SK-N-DZ (cell line): ENCODE results near the gene CRX. TPM values are rescaled to one million over a fixed set of nuclear protein-coding genes. Genes with fewer than 3 reads are reported as not detected.
"Not testable (repeated sequence)": the region's sequence is repeated elsewhere in the genome, so short reads cannot be mapped to it uniquely, and the experiment has no call there.

Source experiments
- DNase-seq: peaks from one replicate; pipeline ENCODE4 v3.0.0-alpha.2; 2015; ENCODE audit warnings: low spot score
- polyA plus RNA-seq, 2 experiments: library from polyadenylated mRNA; depleted of rRNA; stranded (reverse); fragments of >200 nt; gene quantifications; 2 replicates each; pipeline ENCODE4 v1.2.3, GENCODE V29; 2014

CRX gene
- not detected in 2 replicates for polyA plus RNA-seq (2014; cell fraction: cytosol; rRNA removed)
- not detected in 2 replicates for polyA plus RNA-seq (2014; cell fraction: nucleus; rRNA removed)

DNA sequence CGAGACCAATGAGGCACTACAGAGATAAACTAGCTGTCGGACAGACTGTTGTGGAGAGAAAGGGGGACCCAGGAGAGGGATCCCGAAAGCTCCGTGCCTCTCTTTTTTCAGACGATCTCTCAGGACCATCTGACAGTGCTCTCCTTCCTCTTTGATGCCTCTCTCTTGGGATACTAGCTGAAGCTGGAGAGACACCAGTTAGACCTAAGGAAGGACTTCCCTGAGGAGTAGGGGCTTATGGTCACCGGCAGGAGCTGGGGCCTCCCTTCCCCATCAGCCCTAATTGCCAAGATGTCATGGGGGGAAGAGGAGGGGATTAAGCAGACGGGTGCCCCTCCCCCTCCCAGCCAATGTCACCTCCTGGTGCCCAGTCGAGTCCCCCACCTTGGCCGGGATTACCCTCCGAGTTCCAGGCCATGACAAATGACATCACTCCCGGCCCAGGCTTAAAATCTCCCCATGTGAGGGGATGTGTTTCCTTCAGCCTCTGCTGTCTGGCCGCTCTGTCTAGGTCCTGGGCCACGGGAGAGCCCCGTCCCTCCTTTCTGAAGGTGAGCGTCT lies at the start of gene CRX:
TSS of gene CRX (plus strand) at position 478 of the 561 bp plus-strand sequence. CDS start 12,507 bp downstream, outside the sequence.
- DNase-seq = no peak

DNA sequence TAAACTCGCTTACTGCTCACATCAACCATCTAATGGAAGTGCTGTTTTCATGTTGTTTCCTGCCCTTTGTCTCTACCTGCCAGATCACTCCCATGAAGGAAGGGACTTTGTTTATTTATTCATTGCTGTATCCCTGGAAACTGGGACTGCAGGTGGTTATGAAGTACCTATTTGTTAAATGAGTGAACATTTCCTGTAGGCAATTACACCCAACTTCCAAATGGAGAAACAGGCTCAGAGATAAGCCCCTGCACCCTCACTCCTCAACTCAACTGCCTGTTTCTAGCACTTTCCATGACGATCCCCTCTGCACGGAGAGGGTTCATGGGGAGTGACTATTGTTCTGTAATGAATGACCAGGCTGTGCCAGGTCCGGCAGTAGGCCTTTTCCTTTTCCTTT lies 45.2 kb upstream of the CRX start:
- DNase-seq = no peak

DNA sequence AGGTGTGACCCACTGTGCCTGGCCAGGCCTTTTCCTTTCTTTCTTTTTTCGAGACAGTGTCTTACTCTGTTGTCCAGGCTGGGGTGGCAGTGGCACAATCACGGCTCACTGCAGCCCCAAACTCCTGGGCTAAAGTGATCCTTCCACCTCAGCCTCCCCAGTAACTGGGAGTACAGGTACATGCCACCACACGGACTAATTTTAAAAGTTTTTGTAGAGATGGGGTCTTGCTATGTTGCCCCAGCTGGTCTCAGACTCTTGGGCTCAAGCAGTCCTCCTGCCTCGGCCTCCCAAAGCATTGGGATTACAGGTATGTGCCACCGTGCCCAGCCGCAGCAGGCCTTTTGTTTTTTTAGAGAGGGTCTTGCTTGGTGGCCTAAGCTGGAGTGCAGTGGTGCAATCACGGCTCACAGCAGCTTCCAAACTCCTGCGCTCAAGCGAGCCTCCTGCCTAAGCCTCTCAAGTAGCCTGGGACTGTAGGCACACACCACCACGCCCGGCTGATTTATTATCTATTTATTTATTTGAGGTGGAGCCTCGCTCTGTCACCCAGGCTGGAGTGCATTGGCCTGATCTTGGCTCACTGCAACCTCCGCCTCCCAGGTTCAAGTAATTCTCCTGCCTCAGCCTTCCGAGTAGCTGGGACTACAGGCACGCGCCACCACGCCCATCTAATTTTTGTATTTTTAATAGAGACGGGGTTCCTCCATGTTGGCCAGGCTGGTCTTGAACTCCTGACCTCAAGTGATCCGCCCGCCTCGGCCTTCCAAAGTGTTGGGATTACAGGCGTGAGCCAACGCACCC lies 44.3 kb upstream of the CRX start:
- not testable (repeated sequence) for DNase-seq

DNA sequence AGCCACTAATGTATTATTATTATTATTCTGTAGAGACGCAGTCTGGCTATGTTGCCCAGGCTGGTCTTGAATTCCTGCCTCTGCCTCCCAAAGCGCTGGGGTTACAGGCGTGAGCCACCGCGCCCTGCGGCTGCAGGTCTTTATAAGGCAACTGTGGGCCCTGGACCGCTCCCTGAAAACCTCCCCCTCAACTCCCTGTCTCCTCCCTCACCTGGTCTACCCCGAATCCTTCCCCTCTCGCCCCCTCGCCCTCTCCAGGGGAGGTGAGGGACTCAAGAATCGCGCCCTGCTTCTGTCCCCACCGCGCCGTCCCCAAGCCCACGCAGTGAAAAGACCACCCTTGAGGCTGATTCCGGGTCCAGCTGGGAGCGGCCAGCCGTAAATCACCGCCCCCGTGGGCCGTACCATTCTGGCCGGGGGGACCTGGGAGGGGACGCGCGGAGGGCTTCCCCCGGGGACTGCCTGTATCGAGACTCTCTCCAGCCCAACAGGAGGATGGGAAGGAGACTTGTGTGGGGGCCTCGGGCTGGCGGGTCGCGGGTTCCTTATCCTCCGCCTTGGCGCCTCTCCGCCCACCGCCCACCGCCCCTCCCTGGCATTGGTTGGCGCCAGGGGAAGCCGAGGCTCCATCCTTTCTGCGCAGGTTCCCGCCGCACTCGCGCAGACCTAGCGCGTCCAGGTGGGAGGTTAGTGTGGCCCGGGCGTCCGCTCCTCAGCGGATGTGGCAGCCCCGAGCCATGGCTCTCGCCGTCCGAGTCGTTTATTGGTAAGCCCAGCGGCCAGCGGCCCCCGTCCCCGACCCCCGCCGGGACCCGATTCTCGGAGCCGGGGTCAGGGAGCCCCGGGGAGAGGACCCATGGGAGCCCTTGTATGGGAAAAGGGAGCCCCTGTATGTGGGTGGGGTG lies 43.4 kb upstream of the CRX start, which contains the start of gene SELENOW:
TSS of gene SELENOW (plus strand) at position 655 of the 905 bp plus-strand sequence. CDS start at position 738, 83 bp downstream.
- peak; percentile 75 for DNase-seq

DNA sequence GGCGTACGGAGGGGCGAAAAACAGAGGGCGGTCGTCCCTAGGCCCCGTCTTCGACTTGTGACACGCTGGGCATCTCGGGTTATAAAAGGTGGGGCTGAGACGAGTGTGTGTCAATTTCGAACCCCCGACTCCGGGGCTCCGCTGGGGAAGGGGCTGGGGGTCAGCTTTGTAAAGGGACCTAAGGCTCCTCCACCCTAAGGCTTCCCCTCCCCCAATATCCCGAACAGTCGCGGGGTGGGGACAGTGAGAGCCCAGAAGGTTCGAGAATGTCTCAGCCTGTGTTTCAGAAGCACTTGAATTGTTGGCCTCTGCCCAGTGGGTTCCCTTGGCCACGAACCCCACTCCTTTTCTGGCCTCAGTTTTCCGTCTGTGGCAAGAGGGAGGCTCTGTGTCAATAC lies 42.8 kb upstream of the CRX start:
- no peak for DNase-seq

DNA sequence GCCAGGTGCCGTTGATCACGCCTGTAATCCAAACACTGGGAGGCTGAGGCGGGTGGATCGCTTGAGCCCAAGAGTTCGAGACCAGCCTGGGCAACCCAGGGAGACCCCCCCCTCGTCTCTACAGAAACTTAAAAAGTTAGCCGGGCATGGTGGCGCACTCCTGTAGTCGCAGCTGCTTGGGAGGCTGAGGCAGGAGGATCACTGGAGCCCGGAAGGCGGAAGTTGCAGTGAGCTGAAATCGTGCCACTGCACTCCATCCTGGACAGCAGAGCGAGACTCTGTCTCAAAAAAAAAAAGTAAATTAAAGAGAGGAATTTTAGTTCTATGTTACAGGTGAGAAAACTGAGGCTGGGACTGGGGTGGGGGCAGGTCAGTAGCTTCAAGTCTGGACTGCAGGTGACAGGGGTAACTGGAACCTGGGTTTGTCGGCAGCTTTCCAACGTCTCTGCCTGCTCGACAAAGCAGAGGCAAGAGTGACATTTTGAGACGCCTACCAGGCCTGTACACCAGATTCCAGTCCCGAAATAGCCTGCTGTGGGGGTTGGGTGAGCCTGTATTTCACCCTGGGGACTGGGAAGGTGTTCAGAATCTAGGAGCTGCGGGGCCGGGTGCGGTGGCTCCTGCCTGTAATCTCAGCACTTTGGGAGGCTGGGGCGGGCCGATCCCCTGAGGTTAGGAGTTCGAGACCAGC lies 42.1 kb upstream of the CRX start:
- DNase-seq = no peak

DNA sequence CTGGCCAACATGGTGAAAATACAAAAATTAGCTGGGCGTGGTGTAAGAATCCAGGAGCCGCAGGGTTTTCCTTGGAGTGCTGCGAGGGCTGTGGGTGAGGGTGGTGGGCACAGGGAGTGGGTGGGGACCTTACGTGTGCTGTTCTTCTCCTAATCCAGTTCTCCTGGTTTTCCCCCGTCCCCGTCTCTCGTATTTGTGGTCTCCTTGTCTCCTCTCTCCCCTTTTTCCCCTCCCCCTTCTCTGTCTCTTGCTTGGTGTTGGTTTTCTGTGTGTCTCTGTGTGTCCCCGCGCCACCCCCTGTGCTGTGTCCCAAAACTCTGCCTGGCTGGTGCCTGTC lies 41.6 kb upstream of the CRX start:
- no peak for DNase-seq

DNA sequence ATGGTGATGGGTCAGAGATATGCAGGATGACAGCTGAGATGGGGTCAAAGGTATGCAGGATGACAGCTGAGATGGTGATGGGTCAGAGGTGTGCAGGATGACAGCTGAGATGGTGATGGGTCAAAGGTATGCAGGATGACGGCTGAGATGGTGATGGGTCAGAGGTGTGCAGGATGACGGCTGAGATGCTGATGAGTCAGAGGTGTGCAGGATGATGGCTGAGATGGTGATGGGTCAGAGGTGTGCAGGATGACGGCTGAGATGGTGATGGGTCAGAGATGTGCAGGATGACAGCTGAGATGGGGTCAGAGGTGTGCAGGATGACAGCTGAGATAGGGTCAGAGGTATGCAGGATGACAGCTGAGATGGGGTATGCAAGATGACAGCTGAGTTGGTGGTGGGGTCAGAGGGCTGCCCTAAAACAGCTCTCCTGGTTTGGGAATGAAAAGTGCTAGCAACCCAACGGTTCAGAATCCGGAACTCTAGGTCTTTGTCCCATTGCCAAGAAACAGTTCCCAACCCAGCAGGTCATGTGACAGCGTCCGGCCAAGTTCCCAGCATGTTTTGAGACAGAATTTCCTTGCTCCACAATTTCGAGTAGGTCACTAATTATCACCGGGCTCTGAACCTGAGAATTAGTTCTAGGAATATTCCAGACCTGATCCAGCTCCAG lies 40.0 kb upstream of the CRX start:
- no peak for DNase-seq

DNA sequence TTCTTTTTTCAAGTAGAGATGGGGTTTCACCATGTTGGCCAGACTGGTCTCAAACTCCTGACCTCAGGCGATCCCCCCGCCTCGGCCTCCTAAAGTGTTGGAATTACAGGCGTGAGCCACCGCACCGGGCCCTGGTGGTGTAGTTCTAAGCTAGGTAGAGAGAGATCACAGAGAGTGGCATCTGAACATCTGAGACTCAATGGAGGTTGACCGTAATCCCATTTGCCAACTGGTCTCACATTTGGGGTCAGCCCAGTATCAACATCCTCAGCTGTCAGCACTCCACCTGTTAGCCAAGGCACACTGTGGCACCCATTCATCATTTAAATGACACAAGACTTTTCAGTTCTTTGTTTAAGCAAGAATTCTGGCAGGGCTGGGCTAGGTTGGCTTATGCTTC lies 35.2 kb upstream of the CRX start:
- DNase-seq = no peak

DNA sequence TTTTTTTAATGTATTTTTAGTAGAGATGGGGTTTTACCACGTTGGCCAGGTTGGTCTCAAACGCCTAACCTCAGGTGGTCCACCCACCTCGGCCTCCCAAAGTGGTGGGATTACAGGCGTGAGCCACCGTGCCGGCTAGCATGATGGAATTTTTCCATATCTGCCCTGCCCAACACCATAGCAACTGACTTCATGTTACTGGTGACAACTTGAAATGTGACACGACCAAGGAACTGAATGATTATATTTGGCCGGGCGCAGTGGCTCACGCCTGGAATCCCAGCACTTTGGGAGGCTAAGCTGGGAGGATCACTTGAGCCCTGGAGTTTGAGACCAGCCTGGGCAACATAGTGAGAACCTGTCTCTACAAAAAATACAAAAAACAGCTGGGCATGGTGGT lies 34.4 kb upstream of the CRX start:
- not testable (repeated sequence) for DNase-seq

DNA sequence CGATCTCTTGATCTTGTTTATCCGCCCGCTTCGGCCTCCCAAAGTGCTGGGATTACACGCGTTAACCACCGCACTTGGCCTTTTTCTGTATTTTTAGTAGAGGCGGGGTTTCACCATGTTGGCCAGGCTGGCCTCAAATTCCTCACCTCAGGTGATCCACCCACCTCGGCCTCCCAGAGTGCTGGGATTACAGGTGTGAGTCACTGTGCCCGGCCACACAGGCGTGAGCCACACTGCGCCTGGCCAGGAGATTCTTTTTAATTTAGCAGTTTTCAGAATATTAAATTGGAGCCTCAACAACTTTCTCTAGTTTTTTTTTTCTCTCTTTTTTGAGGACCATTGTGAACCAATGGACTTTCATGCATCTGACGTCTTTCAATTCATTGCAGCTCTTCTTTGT lies 31.9 kb upstream of the CRX start:
- DNase-seq = not testable (repeated sequence)

DNA sequence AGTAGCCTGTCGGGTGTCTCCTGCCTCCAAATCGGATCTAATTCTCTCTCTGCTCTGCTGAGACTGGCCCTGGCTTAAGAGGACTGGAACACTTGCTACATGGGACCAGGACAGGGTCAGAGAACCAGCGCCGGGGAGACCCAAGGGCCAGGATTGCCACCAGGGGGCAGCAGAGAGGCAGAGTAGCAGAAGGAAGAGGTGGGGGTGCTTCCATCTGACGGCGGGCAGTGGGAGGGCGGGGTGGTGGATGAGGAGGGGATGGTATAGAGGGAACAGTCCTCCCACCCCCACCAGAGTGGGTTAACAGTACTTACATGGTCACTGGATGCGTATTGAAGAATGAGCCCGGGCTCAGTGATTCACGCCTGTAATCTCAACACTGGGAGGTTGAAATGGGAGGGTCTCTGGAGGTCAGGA lies 31.3 kb upstream of the CRX start:
- peak; percentile 39 for DNase-seq

DNA sequence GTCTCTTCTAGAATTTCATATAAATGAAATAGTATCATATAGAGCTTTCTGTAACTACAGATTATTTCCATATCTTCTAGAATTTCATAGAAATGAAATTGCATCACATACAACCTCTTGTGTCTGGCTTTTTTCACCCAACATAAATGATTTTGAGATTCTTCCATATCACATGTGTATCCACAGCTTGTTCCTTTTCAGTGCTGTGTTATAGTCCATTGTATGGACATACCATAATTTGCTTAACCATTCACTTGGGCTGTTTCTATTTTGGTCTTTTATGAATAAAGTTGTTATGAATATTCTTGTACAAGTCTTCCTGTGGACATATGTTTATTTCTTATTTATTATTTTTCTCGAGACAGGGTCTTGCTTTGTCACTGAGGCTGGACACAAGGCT lies 29.1 kb upstream of the CRX start:
- no peak for DNase-seq

DNA sequence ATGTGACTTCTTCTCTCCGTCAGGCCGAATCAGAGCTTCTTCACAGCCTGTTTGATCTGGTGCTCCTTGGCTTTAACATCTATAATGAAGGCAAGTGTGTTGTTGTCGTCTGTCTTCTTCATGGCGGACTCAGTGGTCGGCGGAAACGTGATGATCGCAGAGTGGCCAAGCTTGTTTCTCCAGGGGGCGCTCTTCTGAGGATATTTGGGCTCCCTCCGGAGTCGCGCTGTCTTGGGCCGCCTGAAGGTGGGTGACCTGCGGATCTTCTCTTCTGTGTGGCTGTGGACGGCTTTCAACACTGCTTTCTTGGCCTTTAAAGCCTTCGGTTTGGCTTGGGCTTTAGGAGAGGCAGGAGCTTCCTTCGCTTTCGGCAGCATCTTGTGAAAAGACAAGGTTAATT lies 27.2 kb upstream of the CRX start:
- DNase-seq = no peak

DNA sequence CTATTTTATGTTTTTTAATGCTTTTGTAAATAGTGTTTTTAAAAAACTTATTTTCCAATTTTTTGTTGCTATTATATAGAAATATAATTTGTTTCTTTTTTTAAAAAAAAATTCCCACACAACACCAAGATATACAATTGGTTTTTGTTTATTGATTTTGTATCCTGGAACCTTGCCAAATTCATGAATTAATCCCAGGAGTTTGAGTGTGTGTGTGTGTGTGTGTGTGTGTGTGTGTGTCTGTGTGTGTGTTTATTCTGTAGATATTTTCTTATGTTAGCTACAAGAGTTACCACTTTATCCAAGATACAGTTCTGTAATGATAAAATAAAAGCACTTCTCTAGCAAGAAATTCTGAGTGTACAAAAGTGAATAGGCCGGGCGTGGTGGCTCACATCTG lies 25.0 kb upstream of the CRX start:
- no peak for DNase-seq

DNA sequence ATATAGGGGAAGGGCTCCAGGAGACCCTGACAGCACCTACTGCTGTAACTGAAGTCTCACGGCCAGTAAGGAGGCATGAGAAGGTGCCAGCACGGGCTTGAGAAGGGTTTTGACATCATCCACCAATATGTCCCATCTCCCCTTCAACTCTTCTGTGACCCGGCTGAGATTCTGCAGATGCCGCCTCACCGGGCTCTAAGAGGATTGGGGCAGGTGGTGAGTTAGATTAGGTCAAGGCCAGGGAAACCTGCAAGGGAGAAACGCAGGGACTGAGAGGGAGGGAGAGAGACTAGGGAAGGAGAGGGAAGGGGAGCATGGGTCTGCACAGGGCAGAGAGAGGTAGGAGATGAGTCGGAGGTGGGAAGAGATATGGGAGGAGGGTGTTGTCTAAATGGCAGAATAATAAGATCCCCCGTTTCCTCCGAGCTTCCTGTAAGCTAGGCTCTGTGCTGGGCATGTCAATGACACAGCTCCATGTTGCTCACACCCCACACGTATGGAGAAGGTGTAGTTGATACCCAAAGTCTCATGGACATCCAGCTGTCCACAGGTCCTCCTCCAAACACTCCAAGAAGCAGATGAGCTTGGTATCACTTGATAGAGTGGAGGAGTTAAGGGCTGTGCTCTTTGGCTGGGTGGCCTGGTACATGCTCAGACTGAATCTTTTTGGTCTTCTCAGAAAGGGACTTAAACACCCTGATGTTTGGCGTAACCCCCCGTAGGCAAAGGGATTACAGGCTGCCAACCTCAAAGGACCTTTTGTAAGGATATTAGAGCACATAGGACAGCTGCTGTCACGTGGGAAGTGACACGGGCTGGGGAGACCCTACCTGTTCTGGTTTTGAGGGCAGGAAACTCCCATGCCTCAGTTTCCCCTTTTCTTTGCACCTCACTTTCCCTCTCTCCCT lies 23.5 kb upstream of the CRX start:
- no peak for DNase-seq

DNA sequence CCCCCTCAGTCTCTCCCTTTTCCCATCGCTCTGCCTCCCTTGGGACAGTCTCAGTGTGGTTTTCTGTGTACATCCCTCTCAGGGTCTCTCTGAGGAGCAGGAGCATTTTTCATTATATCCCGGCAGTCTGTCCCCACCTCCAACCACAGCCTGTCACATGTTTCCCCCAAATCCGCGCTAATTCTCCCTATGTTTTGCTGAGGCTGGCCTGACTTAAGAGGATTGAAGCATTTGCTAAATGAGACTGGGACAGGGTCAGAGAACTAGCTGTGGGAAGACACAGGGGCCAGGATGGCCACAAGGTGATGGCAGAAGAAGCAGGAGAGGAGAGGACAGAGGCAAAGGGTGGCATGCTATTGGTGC lies 22.9 kb upstream of the CRX start:
- no peak for DNase-seq

DNA sequence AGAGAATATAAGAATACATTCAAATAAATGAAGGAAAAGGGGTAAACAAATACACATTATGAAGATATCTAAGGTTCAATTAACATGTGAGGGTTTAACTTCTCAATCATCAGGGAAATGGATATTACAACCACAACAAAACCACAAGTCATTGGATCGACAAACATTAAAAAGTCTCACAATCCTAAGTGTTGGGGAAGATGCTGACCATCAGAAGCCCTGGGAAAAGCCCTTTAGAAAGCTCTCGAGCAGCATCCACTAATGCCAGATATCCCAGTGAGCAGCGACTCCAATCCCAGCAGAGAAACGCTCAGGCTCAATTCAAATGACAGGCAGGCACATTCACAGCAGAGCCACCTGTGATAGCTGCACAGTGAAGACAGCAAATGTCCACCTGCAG lies 20.5 kb upstream of the CRX start:
- no peak for DNase-seq

DNA sequence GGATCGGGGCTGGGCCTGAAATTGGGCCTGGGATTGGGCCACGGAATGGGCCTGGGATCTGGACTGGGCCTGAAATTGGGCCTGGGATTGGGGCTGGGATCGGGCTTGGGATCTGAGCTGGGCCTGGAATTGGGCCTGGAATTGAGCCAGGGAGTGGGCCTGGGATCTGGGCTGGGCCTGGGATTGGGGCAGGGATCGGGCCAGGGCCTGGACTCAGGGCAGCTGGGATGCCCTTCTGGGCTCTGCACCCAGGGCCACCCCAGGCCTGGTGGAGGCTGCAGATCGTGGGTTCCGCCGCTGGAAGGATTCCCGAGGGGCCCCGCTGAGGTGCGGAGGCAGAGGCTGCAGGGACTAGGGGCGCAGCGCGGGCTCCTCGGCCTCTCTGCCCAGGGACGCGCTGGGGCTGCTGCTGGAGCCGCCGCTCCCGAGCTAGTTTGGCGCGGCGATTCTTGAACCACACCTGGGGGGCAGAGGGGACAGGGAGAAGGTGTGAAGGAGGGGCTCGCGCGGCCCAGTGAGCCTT lies 19.2 kb upstream of the CRX start:
- DNase-seq = no peak

DNA sequence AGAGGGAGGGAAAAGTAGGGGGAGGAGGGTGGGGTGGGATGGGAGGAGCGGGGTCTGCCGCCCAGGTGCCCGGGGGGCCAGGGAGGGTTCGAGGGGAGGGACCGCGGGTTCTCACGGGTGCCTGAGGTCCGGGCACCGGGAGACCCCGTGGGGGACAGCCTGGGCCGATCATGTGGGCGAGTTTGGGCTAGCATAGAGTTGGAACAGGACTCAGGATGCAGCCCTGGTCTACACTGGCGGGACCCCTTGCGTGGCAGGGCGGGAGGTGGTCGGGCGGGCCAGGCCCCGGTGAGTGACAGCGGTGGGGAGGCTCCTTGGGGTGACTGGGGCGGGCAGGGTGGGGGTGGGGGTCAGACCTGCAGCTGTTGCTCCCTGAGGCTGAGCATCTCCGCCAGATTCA lies 18.6 kb upstream of the CRX start:
- not testable (repeated sequence) for DNase-seq
